GM18526 (cell line): ENCODE data around the gene PFKL.

Experiments used
- POLR2A ChIP-seq: IDR thresholded peaks from 3 replicates; pipeline ENCODE4 v1.6.1; 2011; ENCODE audit not compliant: insufficient read length; ENCODE audit errors: extremely low read depth

The PFKL gene

DNA sequence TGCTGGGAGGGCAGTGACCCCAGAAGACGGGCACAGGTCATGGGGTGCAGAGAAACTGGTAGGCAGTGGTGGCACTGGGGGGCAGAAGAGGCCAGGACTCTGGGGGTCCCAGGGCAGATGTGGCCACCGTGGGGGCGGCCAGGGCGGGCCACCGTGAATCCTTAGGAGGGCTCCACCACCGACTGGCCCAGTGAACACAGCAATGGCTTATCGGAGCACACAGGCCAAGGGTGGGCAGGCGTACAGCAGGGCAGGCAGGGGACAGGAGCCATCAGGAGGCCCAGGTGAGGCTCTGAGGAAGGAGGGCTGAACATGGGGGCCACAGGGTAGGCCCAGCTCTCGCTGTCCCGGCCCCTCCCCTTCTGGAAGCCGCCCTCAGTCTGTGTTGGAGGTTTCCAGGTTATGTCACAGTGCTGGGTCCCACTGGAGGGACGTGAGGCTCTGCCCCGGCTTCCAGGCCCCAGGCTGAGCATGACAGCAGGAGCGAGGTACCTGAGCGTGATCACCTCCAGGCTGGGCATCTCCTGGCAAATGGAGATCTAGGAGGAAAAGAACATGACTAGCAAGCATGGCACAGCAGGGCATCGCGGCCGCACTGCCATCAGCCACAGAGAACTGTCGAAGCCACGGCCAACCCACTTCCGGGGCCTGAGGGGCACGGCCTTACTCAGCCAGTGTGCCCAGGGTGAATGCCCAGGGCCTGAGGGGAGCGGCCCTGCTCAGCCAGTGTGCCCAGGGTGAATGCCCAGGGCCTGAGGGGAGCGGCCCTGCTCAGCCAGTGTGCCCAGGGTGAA lies 35.6 kb downstream of the PFKL start:
- no peak for TF ChIP-seq POLR2A

DNA sequence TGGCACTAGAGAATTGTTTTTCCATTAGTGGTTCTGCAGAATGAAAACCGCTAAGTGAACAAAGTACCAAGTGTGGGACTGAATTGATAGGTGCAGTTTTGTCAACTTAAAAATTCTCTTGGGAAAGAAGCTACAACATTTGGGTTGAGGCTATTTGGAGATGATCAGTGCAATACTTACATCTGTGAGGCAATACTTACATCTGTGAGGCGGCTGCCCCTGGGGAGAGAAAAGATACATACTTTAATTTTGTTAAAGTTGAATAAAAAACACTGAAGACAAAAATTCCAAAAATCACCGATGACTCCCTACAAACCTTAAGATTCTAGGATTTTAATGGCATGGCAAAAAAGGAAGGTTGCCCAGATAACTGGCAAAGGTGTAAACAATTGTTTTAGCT lies 37.6 kb downstream of the PFKL start:
- TF ChIP-seq POLR2A, result no peak

DNA sequence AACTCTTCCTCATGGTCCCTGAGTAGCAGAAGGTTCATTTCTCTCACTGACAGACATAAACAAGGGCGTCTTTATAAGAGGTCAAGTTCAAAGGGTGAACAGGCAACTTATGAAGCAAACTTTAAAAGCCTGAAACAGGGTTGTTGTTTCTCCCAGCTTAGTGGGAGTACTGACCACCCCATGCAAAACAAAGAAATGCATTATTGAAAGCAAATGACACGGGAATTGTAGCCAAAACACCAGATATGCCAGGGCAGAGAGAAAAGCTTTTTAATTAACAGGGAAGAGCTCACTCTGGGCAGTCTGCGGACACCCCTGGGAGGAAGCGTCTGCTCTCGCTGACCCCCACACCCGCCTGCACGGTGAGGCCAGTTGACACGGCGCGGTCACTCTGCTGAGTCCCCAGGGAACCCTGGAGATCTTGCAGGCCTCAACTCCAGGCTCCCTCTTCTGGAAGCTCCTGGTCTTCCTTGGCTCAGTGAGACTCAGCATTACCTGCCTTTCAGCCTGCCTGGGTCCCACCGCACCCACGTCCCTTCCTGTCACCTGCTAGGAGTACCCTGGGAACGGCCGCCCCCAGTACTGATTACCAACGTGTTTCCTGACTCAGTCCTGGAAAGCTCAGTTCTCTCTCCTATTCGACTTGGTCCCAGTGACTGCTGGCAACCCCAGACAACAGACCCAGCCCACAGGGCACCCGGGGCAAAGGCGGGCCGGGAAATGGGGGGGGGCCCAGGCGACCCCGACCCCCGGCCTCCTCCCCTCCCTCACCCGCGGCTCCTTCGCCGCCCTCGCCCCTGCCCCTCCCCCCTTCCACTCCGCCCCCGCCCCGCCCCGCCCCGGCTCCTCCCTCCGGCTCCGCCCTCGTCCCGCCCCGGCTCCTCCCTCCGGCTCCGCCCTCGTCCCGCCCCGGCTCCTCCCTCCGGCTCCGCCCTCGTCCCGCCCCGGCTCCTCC lies 38.4 kb downstream of the PFKL start:
- TF ChIP-seq POLR2A, result no peak

DNA sequence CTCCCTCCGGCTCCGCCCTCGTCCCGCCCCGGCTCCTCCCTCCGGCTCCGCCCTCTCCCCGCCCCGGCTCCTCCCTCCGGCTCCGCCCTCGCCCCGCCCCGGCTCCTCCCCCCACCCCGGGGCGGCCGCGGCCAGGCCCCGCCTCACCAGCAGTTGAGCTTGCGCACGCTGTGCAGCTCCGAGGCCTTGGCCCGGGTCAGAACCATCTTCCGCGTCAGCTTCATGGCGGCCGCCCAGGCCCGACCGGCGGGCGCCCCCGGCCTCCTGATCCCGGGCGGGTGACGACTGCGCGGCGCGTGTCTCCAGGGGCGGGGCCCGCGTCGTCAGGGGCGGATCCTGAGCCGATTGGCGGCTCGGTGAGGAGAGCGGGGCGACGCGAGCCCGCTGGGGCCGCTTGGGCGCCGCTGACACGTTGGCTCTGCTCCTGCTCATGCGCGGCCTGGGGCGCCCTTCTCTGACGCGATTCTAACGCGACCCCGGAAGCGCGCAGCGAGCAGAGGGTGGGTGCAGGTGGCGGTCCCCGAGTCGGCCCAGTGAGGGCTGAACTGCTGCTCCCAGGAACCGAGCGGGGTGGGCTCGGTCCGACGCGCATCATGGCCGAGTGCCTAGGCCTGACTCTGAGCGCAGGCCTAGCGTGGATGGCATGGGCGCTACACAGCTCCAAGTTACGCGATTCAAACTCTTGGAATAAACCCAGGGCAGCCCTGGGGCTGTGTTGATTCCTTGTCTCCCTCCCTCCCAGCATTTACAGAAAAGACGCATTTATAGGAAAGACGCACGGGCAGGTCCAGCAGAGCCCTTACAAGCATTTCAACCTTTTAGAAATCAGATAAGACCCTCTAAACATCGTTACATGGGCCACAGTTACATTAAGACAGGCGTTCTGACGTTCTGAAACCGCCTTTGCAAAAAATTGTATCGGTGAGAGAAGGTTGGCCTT lies 39.4 kb downstream of the PFKL start, which contains the start of gene CFAP410:
CFAP410 (minus strand) TSS at position 420 of the 940 bp plus-strand sequence; CDS start at position 224, 196 bp downstream.
- TF ChIP-seq POLR2A, result peak; percentile 93

DNA sequence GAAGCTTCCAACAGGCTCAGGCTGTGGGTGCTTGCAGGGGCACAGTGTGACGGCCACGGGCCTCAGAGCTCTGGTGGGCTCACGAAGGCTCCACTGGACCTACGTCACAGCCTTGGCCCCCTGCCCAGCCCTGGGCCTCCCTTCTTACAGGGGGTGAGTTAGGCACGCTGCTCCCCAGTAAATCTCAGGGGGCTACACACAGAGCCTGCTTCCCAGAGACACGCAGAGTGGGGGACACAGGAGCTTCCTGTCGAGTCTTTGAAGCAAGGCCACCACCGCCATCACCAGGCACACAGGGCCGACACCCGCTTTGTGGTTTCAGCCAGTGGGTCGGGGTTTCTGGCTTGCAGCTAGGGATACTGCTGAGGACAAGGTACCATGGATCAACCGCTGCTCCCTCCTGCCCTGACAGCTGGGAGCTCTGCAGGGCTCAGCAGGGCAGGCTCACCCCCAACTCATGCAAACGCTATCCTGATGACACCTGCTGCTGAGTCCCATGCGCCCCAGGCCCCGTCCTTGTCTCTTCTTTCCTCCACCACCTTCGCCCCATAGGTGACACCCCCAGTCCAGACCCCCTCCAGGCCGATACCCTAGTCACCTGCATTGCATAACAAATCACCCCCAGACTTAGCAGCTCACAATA lies 44.8 kb downstream of the PFKL start:
- no peak for TF ChIP-seq POLR2A

DNA sequence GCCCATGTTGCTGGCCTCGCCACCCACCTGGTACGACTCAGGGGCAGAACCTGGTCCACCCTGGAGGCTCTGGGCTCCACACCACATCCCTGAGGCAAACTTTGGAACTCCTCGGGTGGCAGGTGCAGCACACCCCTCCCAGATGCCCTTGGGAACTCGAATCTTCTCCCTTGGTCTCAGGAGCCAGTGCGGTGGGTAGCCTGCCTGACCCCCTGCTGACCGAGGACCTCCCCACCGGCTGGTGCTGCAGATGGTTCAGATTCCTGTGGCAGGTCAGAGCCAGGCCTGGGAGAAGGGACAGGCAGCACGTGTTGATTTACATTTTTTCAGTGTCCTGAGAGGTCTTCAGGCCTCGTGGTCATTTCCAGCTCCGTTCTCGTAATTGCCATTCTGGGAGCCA lies 45.6 kb downstream of the PFKL start:
- no peak for TF ChIP-seq POLR2A

DNA sequence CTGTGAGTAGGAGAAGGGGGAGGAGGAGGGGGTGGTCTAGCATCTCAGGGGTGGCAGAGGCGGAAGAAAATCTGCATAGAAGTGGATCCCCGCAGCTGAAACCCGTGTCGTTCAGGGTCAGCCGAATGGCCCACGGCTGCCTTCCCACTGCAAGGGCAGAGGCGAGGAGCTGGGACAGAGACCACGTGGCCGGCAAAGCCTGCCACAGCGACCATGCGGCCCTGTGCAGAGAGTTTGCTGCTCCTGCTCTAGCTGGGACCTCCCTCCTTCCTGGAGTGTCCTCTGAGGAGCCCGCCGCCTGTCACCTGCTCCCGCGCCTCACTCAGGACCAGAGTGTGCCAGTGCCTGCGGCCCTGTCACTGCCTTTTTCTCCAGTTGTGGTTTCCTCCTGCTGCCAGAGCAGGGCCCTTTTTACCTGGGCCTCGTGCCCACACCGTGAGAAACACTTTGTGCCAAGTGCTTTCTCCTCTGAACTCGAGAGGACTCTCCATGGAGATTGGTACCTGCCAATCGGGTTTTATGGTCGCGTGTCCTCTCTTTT lies 48.1 kb downstream of the PFKL start:
- no peak for TF ChIP-seq POLR2A

DNA sequence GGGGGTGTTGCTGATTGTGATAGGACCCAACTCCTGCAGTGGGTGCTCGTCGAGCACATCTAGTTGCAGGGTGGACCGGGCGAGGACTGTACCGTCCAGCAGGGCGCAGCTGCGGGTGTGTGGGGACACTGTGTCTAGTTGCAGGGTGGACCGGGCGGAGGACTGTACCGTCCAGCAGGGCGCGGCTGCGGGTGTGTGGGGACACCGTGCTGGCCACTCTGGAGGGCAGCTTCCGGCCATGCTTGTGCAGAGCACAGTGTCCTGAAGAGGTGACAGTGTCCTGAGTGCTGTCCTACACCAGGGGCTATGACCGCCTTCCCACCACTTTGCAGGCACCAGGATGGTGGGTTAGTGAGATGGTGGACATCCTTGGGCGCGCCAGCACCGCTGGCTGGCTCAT lies 49.0 kb downstream of the PFKL start:
- no peak for TF ChIP-seq POLR2A

DNA sequence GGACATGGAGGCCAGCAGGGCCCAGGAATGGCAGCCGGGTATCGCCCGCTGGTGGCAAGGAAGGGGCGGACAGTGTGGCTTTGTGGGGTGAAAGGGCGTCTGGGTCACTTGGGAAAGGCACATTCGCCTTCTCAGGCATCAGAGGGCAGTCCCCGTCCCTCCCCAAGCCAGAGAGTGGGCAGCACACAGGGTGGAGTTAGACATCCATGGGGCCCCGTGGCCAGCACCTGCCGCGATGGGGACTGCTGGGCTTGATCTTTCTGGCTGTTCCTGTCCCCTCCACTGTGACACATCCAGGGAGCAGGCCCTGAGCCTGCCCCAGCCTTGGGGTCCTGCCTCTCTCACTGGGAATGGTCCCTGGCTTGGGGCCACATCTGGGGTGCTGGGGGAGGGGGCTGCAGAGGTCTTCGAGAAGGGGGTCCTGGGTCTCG lies 49.6 kb downstream of the PFKL start:
- no peak for TF ChIP-seq POLR2A

DNA sequence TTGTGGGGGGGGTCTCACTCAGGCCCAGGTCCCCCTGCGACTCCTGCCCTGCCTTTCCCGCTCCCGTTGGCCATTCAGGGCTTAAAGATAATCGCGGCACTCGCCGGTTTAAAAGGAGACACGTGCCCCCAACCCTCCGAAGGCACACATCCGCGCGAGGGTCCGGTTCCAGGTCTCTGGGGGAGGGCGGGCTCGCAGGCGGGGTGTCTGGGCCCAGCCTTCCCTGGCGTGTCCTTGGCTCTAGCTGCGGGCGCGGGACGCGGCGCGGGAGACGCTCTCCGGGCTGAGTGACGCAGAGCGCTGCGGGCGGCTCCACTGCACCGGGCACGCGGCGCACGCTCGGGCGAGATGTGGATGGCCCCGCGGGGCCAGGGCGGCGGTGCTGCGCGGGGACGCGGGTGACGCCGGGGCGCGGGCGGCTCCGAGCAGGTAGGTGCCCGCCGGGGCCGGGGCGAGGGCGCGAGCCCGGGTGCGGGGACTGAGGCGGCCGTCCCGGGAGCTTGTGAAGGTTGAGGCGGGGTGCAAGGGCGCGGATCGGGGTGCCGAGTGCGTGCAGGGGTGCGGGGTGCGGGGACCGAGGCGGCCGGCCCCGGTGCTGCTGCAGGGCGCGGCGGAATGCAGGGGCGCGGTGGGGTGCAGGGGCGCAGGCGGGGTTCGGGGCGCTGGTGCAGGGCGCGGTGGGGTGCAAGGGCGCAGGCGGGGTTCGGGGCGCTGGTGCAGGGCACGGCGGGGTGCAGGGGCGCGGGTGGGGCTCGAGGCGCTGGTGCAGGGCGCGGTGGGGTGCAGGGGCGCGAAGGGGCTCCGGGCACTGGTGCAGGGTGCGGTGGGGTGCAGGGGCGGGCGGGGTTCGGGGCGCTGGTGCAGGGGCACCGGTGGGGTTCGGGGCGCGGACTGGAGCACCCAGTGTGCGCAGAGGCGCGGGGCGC lies 50.3 kb downstream of the PFKL start:
- no peak for TF ChIP-seq POLR2A

DNA sequence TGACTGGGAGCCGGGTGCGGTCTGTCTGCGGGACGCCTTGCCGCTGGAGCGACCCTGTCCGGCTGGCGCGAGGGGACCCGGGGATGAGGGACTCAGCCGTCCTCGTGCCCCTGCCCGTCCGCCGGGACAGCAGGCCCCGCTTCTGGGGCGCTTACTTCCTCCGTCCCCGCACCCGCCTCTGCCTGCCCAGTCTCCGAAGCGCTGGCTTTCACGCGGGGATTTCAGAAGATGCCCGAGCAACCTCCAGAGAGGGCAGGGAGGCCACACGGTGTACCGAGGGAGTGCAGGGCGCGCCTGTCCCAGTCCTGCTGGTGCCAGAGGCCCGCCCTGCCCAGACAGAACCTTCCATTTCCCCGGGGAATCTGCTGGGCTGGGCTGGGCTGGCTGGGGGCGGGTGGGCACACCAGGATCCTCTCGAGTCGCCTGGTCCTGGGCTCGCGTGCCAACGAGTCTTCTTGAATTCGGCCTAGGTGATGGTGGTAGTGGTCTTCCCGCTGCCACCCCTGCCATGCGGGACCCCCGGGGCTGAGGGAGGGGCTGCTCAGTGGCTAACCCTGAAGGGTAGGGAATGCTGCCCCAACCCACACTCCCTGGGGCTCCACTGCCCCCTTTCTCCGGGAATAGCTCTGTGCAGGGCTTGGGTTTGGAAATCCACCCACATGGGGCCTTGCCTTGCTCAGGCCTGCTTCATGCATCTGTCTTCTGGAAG lies 51.1 kb downstream of the PFKL start:
- TF ChIP-seq POLR2A, result no peak

DNA sequence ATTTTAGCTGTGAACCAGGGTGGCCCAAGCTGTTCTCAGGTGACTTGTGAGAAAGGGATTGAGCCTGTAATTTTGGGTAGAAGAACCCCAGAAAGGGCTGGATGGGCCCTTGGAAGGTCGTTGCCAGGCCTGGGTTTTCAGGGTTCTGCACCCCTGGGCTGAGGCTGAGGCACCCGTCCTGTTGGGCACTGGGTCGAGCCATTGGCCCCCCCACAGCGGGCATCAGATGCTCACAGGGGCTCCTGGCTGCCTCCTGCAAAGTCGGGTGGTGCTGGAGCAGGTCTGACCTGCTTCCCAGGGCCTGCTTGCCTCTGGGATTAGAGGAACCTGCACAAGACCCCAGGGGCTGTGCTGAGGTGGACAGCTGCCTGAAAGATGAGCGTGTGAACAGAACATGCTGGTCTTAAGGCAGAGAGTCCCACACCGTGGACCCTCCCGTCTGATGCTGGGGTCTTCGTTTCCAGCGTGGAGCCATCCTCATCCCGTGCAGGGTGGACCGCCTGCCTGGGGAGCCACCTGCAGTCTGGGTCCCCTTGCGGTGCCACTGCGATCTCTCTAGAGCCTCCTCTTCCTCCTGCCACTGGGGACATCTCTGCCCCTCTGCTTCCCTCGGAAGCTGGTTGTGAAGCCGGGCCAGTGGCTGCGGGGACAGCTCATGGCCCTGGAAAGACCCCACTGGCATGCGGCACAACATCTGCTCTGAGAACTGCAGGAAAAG lies 51.8 kb downstream of the PFKL start:
- no peak for TF ChIP-seq POLR2A

DNA sequence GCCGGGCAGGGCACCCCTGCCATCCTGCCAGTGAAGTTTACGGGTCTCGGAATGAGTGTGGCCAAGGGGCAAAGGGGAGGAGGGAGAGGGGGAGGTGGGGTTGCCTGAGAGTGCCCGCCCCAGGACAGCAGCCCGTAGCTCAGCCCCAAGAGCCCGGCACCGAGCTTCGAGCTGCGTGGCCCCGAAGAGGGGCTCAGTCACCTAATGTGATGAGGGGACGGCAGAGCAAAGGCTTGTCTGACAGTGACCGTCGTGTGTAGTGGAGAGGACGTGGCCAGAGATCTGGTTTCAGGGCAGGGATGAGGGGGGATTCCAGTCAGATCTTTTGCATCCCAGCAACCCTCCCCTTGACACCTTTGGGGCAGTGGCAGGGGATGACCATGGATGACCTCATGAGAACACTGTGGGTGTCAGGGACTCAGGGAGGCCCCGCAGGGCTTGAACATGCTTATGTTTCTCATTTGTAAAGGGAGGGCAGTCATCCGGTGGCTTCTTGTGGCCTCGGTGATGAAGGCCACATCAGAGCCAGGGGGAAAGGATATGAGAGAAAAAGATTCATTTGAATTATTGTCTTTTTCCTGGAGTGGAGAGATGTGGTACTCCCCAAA lies 52.5 kb downstream of the PFKL start:
- TF ChIP-seq POLR2A, result no peak
